DMS79 (cell line): Measurements from ENCODE around the gene ADM2.
"Not testable (repeated sequence)": the region's sequence is repeated elsewhere in the genome, so short reads cannot be mapped to it uniquely, and the experiment has no call there.

Source experiments
- DNase-seq: peaks from one replicate; lab custom pipeline; 2025; lab: John Stamatoyannopoulos, UW

The ADM2 gene, protein sequence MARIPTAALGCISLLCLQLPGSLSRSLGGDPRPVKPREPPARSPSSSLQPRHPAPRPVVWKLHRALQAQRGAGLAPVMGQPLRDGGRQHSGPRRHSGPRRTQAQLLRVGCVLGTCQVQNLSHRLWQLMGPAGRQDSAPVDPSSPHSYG

DNA sequence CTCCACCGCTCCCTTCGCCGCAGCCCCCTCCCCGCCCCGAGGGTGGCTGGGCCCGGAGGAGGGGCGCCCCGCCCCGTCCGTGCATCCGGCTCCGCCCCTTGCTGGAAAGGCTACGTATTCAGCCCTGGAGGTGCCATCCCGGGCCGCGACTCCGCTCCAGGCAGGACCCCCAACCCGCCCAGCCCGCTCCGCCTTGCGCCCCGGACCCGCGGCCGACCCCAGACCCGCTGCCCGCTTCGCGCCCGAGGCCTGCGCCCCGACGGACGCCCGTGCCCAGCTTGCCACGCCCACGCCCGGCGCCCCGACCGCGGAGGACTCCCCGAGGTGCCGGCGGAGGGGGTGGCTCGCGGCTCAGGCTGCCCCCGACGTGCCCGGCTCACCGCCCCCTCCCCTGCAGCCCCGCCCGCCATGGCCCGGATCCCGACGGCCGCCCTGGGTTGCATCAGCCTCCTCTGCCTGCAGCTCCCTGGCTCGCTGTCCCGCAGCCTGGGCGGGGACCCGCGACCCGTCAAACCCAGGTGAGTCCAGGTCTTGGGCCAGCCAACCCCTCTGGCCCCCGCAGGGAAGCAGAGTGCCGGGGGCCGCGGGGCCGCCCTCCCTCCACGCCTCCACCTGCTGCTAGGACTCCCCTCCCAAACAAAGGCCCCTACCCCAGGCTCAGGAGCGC is at the start of gene ADM2:
Gene ADM2, plus strand, starts transcription at position 104 of the 667 bp plus-strand sequence. Its CDS starts 305 bp downstream, at position 409.
- no peak for DNase-seq

DNA sequence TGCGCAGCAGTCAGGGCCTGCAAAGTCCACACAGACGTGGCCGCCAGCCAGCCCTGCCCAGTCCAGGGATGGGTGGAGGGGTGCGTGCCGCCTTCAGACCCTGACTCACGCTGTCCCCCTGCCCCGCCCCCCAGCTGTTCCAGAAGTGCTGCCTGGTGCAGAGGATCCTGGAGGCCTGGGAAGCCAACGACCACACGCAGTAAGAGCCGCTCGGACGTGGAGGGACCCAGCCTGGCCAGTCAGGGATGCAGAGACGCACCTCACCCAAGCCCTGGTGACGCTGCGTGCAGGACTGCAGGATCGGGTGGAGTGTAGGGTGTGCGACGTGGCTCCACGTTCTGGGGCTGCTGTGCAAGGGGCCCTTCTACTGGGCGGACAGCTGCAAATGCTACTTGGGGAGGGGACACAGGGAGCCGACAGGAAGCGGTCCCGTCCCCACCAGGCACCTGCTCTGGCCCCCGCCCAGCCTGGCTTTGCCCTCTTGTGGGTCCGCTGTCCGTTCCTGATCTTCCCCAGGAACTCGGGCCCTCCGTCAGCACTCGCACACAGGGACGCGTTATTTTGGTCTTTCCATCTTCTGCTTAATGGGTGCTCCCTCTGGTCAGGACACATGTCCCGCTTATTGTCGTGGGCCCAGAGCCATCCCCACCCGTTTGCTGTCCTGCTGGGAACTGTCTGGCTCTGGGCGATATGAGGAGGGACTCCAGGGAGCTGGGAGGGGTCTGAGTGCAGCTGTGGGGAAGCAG is 49.0 kb upstream of the ADM2 start:
- DNase-seq = no peak

DNA sequence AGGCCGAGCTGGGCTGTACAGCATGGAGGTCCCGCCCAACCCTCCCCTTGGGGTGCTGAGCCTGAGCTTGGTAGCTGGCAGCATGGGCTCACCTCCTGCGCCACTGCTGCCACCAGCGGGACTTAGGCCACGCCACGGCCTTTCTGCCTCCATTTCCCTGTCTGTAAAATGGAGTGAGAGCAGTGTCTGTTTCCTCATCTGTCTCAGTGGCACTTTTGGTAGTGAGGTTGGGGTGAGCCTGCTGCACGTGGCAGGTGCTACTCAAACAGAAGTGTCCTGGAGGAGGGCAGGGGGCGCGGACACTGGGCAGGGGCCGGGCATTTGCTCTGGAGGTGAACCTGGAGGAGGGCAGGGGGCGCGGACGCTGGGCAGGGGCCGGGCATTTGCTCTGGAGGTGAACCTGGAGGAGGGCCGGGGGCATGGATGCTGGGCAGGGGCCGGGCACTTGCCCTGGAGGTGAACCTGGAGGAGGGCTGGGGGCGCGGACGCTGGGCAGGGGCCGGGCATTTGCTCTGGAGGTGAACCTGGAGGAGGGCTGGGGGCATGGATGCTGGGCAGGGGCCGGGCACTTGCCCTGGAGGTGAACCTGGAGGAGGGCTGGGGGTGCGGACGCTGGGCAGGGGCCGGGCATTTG is 48.3 kb upstream of the ADM2 start:
- not testable (repeated sequence) for DNase-seq

DNA sequence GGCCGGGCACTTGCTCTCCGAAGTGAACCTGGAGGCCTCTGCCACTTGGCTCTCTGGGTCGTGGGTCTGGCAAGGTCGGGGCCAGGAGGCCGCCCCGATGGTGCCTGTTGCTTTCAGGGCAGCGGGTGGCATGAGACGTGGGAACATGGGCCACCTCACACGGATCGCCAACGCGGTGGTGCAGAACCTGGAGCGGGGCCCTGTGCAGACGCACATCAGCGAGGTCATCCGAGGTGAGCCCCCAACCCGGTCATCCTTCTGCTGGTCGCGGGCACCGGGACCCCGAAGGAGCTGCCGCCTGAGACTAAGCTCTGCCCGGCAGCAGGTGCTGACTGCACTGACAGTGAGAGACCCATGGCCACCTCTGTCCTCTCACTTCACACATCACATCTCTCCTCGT is 46.5 kb upstream of the ADM2 start:
- DNase-seq = no peak

DNA sequence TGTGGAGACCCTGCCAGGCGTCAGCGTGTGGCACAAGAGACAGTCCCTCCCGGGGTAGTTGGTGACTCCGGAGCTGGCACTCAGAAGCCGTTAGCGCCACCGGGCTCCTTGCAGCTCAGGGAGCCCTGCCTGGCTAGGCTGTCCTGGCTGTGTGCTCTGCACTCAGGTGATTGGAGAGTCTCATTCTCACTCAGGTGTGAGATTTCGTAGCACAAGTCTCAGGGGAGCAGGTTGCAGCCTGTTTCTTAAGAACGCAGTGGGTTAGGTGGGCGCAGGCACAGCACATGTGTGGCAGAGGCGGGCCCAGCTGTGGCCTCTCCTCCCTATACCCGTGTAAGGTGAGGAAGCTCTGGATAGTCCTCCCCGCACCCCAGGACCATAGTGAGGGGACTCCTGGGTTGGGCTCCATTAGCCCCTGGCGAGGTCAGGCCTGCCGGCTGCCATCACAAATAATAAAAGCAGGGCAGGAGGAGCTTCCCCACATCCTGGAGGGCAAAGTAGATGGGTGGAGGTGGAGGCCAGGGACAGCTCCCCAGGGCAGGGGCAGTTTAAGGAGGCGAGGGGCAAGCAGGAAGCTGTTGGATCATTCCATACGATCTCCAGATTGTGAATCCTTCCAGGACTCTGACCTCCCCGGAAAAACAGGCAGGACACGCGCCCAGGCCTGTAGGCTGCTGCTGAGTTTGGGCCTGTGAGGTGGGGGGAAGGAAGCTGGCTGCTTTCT is 45.9 kb upstream of the ADM2 start:
- DNase-seq = no peak

DNA sequence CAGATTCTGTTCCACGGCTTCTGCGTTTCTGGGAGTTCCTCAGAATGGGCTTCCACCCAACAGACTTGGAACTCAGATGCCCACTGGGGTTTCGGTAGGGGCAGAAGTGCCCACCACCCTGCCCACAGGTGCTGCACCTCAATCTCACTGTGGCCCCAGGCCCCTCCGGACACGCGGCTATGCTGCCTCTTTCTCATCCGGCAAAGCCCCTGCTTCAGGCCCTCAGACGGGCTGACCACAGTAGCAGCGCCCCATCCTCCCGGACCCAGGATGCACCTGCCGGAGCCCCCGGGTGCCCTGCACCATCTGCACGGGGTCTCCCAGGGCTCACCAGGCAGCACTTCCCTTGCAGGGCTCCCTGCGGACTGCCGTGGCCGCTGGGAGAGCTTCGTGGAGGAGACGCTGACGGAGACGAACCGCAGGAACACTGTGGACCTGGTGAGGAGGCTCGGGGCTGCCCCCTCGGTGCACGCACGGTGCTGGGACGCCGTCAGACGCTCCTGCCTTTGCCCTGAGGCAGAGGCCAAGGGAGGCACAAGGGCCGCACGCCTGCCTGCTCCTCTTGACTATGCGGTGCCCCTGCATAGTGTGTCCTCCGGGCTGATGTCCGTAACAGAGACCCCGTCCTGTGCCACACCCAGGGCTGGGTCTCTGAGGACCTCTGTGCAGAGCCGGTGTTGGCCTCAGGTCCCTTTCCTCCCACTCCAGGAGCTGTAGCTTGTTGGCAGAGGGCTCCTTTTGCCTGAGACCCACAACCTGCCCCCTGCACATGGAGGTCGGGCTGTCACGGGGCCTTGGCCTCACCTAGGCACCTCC is 45.1 kb upstream of the ADM2 start:
- no peak for DNase-seq

DNA sequence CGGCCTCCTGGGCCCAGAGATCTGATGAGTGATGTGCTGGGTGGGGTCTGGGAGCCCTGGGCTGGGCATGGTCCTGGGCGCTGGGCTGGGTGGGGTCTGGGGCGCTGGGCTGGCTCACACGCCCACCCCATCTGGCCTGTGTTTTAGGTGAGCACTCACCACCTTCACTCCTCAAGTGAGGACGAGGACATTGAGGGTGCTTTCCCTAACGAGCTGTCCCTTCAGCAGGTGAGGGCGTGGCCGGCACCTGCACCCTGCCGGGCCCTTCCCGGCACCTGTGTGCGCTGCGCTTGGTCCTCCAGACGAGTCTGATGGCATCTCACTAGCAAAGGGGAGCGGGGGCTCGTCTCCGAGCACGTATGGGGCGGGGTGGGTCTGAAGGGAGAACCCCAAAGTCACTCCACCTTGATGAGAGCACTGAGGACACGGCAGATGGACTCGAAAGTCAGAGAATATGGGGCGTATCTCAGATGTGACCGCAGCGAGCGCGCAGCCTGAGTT is 44.5 kb upstream of the ADM2 start:
- DNase-seq = no peak

DNA sequence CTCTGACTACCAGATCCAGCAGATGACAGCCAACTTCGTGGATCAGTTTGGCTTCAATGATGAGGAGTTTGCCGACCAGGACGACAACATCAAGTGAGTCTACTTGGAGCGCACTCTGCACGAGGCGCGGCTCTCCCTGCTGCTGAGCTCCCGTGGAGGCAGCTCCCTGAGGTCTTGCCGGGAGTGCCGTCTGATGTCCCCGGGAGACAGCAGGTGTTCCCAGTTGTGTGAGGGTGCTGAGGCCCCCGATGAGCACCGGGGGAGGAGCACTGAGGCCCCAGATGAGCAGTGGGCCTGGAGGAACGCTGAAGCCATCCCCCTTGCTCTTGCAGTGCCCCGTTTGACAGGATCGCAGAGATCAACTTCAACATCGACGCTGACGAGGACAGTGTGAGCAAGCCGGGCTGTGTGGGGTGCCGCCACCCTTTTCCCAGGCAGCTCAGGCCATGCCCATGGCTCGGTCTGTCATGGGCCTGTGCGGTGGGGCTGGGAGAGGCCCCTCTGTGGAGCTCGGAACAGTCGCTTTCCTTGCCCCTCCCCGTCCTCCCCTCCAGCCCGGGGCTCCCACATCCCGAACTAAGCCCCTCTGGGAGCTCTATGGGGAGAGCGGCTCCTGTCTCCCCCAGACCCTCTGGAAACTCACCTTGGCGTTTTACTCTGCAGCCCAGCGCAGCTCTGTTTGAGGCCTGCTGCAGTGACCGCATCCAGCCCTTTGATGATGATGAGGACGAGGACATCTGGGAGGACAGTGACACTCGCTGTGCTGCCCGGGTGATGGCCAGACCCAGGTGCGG is 43.6 kb upstream of the ADM2 start:
- no peak for DNase-seq

DNA sequence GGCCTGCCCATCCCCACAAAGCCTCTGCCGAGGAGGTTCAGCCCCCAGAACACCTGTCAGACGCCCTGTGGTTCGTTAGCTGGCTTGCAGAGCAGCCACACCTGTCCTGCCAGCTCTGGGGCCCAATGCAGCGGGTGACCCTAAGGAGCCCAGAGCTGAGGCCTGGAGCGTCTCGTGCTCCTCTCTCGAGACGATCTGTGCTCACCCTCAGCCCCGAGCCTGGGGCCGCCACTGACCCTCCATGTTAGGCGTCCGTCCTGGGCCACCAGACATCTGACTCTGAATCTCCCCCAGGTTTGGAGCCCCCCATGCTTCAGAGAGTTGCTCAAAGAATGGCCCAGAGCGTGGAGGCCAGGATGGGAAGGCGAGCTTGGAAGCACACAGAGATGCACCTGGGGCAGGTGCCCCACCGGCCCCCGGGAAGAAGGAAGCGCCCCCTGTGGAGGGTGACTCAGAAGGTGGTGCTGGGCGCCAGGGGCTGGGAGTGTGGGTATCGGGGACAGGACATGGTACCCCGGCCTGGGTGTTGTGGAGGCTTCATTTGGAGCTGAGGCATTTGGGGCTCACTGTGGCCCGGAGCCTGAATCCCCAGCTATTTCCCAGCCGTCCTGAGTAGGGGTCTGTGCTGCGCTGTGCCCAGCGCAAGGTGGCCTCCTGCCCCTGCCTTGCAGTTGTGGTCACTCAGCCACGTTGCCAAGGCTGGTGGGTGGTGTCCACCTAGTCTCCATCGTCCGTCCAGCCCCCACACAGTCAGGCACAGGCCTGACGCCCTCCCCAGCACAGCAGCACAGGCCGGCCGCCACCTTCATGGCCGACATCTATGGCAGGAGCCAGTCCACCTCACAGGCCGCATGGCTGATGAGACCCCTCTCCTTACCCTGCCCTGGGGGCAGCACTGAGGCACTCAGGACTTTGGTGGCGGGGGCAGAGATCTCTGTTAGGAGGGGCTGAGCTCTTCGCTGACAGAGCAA is 42.8 kb upstream of the ADM2 start:
- no peak for DNase-seq

DNA sequence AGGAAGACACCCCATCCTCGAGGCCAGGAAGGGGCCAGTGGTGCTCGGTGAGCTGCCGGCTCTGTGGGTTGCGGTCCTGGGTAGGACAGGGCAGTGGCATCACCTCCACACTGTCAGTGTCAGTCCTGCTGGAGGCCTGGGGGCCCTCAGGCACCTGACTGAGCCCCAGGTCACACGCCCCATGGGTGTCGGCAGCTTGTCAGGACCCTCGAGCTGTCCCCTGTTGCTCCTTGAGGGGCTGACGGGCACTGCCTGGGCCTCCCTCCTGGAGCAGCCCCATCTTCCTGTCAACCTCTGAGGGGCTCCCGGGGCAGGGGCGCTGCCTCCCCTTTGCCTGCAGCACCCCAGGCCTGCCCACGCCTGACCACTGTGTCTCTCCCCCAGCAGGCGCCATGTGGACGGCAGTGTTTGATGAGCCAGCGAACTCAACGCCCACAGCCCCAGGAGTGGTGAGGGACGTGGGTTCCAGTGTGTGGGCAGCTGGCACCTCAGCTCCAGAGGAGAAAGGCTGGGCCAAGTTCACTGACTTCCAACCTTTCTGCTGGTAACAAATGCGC is 42.0 kb upstream of the ADM2 start:
- no peak for DNase-seq

DNA sequence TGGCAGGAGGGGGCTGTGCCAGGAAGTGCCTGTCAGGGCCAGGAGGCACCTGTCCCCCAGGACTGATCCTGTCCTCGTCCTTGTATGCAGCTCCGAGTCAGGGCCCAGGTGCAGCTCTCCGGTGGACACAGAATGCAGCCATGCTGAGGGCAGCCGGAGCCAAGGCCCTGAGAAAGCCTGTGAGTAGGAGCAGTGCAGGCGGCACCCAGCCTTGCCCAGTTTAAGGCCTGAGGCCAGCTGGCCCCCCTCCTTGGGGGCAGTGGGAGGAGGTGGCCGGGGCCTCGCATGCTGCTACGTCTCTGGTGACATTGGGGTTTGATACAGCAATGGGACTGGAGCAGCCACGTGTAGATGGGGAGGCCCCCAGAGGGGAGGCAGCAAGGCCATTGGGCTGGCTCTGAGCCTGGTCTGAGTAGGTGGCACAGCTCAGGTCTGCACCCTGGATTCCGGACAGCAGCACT is 41.4 kb upstream of the ADM2 start:
- no peak for DNase-seq

DNA sequence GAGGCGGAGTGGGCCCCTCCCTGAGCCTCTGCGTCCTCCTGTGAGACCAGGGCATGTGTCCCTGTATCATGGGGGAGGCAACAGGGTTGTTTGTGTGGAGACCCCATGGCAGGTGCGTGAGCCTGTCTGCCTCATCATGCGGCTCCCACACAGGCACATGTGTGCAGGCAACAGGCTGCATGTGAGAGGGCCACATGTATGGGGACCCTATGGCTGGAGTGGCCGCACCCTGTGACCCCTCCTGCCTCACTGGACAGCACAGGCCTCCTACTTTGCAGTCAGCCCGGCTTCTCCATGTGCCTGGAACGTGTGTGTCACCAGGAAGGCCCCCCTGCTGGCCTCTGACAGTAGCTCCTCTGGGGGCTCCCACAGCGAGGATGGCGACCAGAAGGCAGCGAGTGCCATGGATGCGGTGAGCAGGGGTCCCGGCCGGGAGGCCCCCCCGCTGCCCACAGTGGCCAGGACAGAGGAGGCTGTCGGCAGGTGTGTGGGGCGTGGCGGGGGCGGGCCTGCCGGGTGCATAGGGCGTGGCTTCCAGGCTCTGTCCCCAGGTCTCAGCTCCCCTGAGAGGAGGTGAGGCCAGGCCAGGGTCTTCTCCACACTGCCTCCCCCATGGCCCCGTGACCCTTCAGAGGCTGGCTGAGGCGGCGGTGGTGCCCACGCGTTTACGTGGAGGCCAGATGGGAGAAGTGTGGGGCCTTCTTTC is 40.6 kb upstream of the ADM2 start:
- DNase-seq = no peak

DNA sequence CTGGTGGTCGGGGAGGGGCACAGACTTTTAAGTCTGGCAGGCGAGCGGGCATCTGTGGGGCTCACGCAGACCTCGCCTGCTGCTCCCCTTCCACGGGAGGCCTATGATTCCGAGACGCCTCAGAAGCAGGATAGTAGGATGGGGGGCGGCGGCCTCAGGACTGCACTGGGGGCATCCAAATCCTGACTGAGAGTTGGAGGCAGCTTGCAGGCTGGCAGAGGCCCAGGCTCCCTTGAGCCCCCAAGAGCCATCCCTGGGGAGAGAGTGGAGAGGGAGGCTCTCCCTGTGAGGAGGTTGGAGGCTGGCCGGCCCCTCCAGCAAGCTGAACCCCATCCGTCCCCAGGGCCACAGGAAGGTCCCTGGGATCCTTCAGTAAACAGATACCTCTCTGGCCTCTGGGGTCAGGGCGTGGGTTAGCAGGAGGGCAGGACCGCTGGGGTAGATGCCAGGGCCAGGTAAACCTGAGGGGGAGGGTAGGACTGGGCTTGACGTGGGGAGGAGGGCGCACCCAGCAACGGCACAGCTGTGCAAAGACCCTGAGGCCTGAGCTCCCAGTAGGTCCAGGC is 39.8 kb upstream of the ADM2 start:
- DNase-seq = no peak

DNA sequence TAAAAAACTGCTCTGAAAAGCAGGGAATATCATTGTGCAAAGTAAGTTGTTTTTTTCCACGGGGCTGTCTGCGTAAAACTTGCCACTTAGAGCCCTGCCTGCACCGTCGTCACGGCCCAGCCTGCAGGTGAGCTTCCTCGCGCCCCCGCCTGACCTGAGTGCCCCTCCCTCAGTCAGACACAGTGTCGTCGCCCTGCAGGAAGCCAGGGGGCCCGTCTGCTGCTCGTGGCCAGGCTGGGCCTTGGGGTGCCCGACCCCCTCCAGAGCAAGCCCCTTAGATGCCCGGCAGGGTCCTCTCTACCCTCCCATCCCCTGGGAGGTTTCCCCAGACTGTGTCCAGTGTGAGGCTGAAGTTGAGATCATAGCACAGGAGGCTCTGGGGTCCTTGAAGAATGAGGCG is 38.1 kb upstream of the ADM2 start:
- no peak for DNase-seq

DNA sequence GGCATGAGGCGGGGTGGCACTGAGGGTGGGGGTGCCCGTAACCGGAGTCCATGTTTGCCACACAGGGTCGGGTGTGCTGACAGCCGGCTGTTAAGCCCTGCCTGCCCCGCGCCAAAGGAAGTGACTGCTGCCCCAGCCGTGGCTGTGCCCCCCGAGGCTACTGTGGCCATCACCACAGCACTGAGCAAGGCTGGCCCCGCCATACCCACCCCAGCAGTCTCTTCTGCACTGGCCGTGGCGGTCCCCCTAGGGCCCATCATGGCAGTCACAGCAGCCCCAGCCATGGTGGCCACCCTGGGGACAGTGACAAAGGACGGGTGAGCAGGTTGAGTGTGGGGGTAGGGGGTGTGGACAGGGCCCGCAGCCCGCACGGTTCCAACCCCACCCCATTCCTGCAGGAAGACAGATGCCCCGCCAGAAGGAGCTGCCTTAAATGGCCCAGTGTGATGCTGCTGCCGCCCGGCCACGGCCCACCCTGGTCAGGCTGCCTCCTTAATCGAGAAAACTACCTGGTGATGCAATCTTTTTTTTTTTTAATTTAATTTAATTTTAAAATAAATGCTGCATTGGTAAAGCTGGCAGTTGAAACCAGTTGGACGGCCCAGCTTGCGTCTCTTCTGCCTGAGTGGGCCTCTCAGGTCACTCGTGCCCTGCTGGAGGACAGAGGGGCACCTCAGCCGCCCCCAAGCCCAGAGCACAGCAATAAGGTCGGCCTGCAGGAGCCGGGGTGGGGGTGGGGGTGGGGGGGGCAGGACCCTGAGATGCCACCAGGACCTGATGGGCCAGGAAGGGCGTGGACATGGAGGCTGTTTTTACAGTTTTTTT is 37.3 kb upstream of the ADM2 start:
- DNase-seq = no peak

DNA sequence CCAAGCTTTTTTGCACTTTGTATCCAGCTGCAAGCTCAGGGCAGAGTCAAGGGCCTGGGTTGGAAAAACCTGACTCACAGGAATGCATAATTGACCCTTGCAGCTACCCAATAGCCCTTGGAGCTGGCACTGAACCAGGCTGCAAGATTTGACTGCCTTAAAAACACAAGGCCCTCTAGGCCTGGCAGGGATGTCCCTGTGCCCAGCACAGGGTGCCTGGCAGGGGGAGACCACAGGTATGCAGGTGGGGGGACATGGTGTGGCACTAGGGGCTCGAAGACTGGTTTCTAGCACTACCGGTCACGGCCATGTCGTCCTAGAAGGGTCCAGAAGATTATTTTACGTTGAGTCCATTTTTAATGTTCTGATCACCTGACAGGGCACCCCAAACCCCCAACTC is 36.7 kb upstream of the ADM2 start:
- DNase-seq = no peak
